Measurements from ENCODE around the gene ZBTB16. TPM values are rescaled to one million over a fixed set of nuclear protein-coding genes. Genes with fewer than 3 reads are reported as not detected.

ZBTB16 gene
- total RNA-seq, 4 donors from 2014 or later: 25.5 to 302 (median 151) TPM

- intact Hi-C loops (cut with DNase I; ENCODE audit: low total_unique reads): no loop called here
- Histone ChIP-seq H3K27me3 (no peaks in the 10 kb centered on the region), H3K4me3 (no peak overlapping the region), H3K9me3 (no peaks in the 10 kb centered on the region), H3K36me3 (no peaks in the 10 kb centered on the region), H3K4me1 (peaks cover 21 to 25% of the 10 kb centered on the region in 2 donors), H3K27ac (peak overlapping the region; percentile 98 to 100)
- TF ChIP-seq CTCF (IDR thresholded peaks at IDR 0.05) (no peak), POLR2A (IDR thresholded peaks at IDR 0.05) (no peak)
- DNase-seq: no peak
Observed at GRCh38 chr11:114137838-114138237, 78.3 kb downstream of the ZBTB16 start.

- H3K27ac ChIP-seq: peak overlapping the region; percentile 98 to 100
- H3K9me3 ChIP-seq: no peaks in the 10 kb centered on the region
- no peak overlapping the region for H3K4me3 ChIP-seq
- no peaks in the 10 kb centered on the region for H3K36me3 ChIP-seq
- intact Hi-C loops (cut with DNase I; ENCODE audit: low total_unique reads): no loop called here
- DNase-seq: no peak
- peaks cover 21% of the 10 kb centered on the region in 2 donors for H3K4me1 ChIP-seq
- H3K27me3 ChIP-seq: no peaks in the 10 kb centered on the region
- TF ChIP-seq CTCF (IDR thresholded peaks at IDR 0.05) (no peak), POLR2A (IDR thresholded peaks at IDR 0.05) (no peak)
Observed at GRCh38 chr11:114138411-114138810, 78.9 kb downstream of the ZBTB16 start.

- intact Hi-C loops (cut with DNase I; ENCODE audit: low total_unique reads): no loop called here
- Histone ChIP-seq H3K27me3 (no peaks in the 10 kb centered on the region), H3K4me1 (peaks cover 13 to 27% of the 10 kb centered on the region in 2 donors), H3K4me3 (no peak overlapping the region), H3K27ac (peak overlapping the region; percentile 98 to 100), H3K9me3 (no peaks in the 10 kb centered on the region), H3K36me3 (no peaks in the 10 kb centered on the region)
- no peak for DNase-seq
- TF ChIP-seq POLR2A (IDR thresholded peaks at IDR 0.05) (no peak), CTCF (IDR thresholded peaks at IDR 0.05) (no peak)
Observed at GRCh38 chr11:114140826-114141225, 81.3 kb downstream of the ZBTB16 start.

- H3K27ac ChIP-seq: peak overlapping the region; percentile 98 to 100
- H3K36me3 ChIP-seq: no peaks in the 10 kb centered on the region
- intact Hi-C loops (cut with DNase I; ENCODE audit: low total_unique reads): no loop called here
- TF ChIP-seq POLR2A (IDR thresholded peaks at IDR 0.05) (no peak), CTCF (IDR thresholded peaks at IDR 0.05) (no peak)
- DNase-seq: no peak
- H3K27me3 ChIP-seq: no peaks in the 10 kb centered on the region
- peaks cover 9 to 34% of the 10 kb centered on the region in 2 donors for H3K4me1 ChIP-seq
- H3K4me3 ChIP-seq: no peak overlapping the region
- no peaks in the 10 kb centered on the region for H3K9me3 ChIP-seq
Observed at GRCh38 chr11:114141863-114142580, 82.5 kb downstream of the ZBTB16 start.

GRCh38 chr11:114142707-114143106 is 83.2 kb downstream of the ZBTB16 start:
- Histone ChIP-seq H3K4me3 (no peak overlapping the region), H3K27ac (peak overlapping the region; percentile 98 to 100), H3K9me3 (no peaks in the 10 kb centered on the region), H3K36me3 (no peaks in the 10 kb centered on the region), H3K27me3 (no peaks in the 10 kb centered on the region), H3K4me1 (peaks cover 11 to 34% of the 10 kb centered on the region in 2 donors)
- intact Hi-C loops (cut with DNase I; ENCODE audit: low total_unique reads): no loop called here
- TF ChIP-seq POLR2A (IDR thresholded peaks at IDR 0.05): no peak
- TF ChIP-seq CTCF (IDR thresholded peaks at IDR 0.05): no peak
- peak in 1 of 2 donors; percentile 77 for DNase-seq

All from uterus (tissue), 4 donors.